HG02852 (cell line): ENCODE data around the gene TMEM156.
"Not testable (repeated sequence)": the region's sequence is repeated elsewhere in the genome, so short reads cannot be mapped to it uniquely, and the experiment has no call there.

Experiments
- ATAC-seq: cut with Tn5 transposase; IDR thresholded peaks from one replicate; pipeline ENCODE4 v1.9.1; 2021; ENCODE audit warnings: mild to moderate bottlenecking, moderate library complexity; ENCODE audit not compliant: unreplicated experiment

TMEM156 gene

GRCh38 chr4:38964942-38965775, 67.0 kb downstream of the TMEM156 start:
- ATAC-seq: no peak

GRCh38 chr4:38959248-38959647, 73.0 kb downstream of the TMEM156 start:
- ATAC-seq: not testable (repeated sequence)

GRCh38 chr4:38958453-38959190, 73.6 kb downstream of the TMEM156 start:
- ATAC-seq: peak; percentile 37

- no peak for ATAC-seq
These were observed 74.3 kb downstream of the TMEM156 start for GRCh38 chr4:38957893-38958292.

- no peak for ATAC-seq
These were observed 74.9 kb downstream of the TMEM156 start for GRCh38 chr4:38957261-38957815.

- ATAC-seq: no peak
These were observed 76.3 kb downstream of the TMEM156 start for GRCh38 chr4:38955957-38956356.

GRCh38 chr4:38954727-38955126, 77.5 kb downstream of the TMEM156 start:
- no peak for ATAC-seq

- no peak for ATAC-seq
These were observed 80.2 kb downstream of the TMEM156 start for GRCh38 chr4:38952017-38952416.

- ATAC-seq: no peak
These were observed 80.6 kb downstream of the TMEM156 start for GRCh38 chr4:38951598-38951997.

- ATAC-seq: no peak
These were observed 81.5 kb downstream of the TMEM156 start for GRCh38 chr4:38950734-38951133.

GRCh38 chr4:38950159-38950558, 82.0 kb downstream of the TMEM156 start:
- no peak for ATAC-seq

GRCh38 chr4:38949411-38950051, 82.7 kb downstream of the TMEM156 start:
- no peak for ATAC-seq

- no peak for ATAC-seq
These were observed 83.7 kb downstream of the TMEM156 start for GRCh38 chr4:38948551-38948950.

GRCh38 chr4:38946919-38947318, 85.3 kb downstream of the TMEM156 start:
- no peak for ATAC-seq

- ATAC-seq: no peak
These were observed 87.8 kb downstream of the TMEM156 start for GRCh38 chr4:38944440-38944839.

GRCh38 chr4:38943343-38943742, 88.9 kb downstream of the TMEM156 start:
- no peak for ATAC-seq

- ATAC-seq: not testable (repeated sequence)
These were observed 90.3 kb downstream of the TMEM156 start for GRCh38 chr4:38941906-38942305.

GRCh38 chr4:38940476-38940875, 91.7 kb downstream of the TMEM156 start:
- no peak for ATAC-seq

GRCh38 chr4:38939165-38939564, 93.0 kb downstream of the TMEM156 start:
- peak; percentile 96 for ATAC-seq

GRCh38 chr4:38935391-38936073, 96.7 kb downstream of the TMEM156 start:
- ATAC-seq: no peak

GRCh38 chr4:38931125-38931524, 101.1 kb downstream of the TMEM156 start:
- no peak for ATAC-seq
